Measurements from ENCODE around the gene GLCCI1.
"Not testable (repeated sequence)": the region's sequence is repeated elsewhere in the genome, so short reads cannot be mapped to it uniquely, and the experiment has no call there.

GLCCI1 gene

DNA sequence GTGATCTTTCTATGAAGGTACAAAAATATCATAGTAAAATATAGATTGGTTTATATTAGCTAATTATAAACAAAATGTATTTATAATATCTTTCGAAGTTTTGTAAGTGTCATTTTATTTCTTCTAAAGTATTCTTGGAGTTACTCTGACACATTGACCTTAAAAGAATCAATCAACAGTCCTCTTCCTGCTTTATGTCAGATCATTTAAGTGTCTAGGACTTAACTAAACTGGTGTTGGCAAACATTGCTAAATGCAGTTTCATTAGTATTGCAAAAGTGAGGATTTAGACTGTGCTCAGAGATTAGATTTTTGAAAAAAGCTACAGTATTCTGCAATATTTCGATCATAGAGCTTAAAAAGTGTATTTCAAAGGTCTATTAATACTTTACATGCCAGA is 10.3 kb downstream of the GLCCI1 start:
- Histone ChIP-seq H3K4me3 (ENCODE audit: low read length) (no peak overlapping the region), H3K9ac (ENCODE audit: low read length) (no peak overlapping the region), H3K9me3 (ENCODE audit: control insufficient read depth, low read length) (no peaks in the 10 kb centered on the region), H3K27me3 (ENCODE audit: control insufficient read depth, insufficient read depth, low read length) (no peaks in the 10 kb centered on the region), H3K4me1 (ENCODE audit: control insufficient read depth, insufficient read depth, low read length) (no peaks in the 10 kb centered on the region), H3K36me3 (ENCODE audit: control insufficient read depth, insufficient read depth, low read length) (no peaks in the 10 kb centered on the region)

GRCh38 chr7:7979558-7979957 is 11.0 kb downstream of the GLCCI1 start:
- Histone ChIP-seq H3K9me3 (ENCODE audit: control insufficient read depth, low read length) (no peaks in the 10 kb centered on the region), H3K4me1 (ENCODE audit: control insufficient read depth, insufficient read depth, low read length) (no peaks in the 10 kb centered on the region)

DNA sequence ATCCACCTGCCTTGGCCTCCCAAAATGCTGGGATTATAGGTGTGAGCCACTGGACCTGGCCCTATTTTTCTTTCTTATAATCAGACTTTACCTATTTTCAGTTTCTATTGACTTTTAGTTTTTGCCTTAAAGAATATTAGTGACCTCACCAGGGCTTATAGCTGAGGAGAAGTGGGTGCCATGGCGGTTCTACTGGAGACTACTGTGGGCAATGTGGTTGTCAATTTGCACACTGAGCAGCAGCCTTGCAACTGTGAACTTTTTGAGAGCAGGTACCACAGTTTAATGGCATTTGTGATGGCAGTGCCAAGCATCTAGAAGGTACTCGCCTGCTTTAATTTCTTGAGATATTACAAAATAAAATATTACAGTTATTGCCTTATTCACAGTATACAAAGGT is 11.5 kb downstream of the GLCCI1 start:
- no peaks in the 10 kb centered on the region for H3K36me3 ChIP-seq (ENCODE audit: control insufficient read depth, insufficient read depth, low read length)
- H3K4me1 ChIP-seq (ENCODE audit: control insufficient read depth, insufficient read depth, low read length), result no peaks in the 10 kb centered on the region
- H3K9ac ChIP-seq (ENCODE audit: low read length), result no peak overlapping the region
- H3K9me3 ChIP-seq (ENCODE audit: control insufficient read depth, low read length), result no peaks in the 10 kb centered on the region
- H3K27me3 ChIP-seq (ENCODE audit: control insufficient read depth, insufficient read depth, low read length), result no peaks in the 10 kb centered on the region
- H3K4me3 ChIP-seq (ENCODE audit: low read length), result no peak overlapping the region

More at GRCh38 chr7:7979558-7979957, 11.0 kb downstream of the GLCCI1 start:
- Histone ChIP-seq H3K9ac (ENCODE audit: low read length) (no peak overlapping the region), H3K36me3 (ENCODE audit: control insufficient read depth, insufficient read depth, low read length) (no peaks in the 10 kb centered on the region), H3K27me3 (ENCODE audit: control insufficient read depth, insufficient read depth, low read length) (no peaks in the 10 kb centered on the region), H3K4me3 (ENCODE audit: low read length) (no peak overlapping the region)

GRCh38 chr7:7982904-7983303 is 14.3 kb downstream of the GLCCI1 start:
- Histone ChIP-seq H3K36me3 (ENCODE audit: control insufficient read depth, insufficient read depth, low read length) (no peaks in the 10 kb centered on the region), H3K9me3 (ENCODE audit: control insufficient read depth, low read length) (no peaks in the 10 kb centered on the region), H3K4me1 (ENCODE audit: control insufficient read depth, insufficient read depth, low read length) (no peaks in the 10 kb centered on the region), H3K27me3 (ENCODE audit: control insufficient read depth, insufficient read depth, low read length) (no peaks in the 10 kb centered on the region), H3K4me3 (ENCODE audit: low read length) (no peak overlapping the region), H3K9ac (ENCODE audit: low read length) (no peak overlapping the region)

GRCh38 chr7:7984424-7984823 is 15.8 kb downstream of the GLCCI1 start:
- H3K9ac ChIP-seq (ENCODE audit: low read length), result no peak overlapping the region
- no peaks in the 10 kb centered on the region for H3K4me1 ChIP-seq (ENCODE audit: control insufficient read depth, insufficient read depth, low read length)
- H3K4me3 ChIP-seq (ENCODE audit: low read length), result no peak overlapping the region
- no peaks in the 10 kb centered on the region for H3K9me3 ChIP-seq (ENCODE audit: control insufficient read depth, low read length)
- H3K27me3 ChIP-seq (ENCODE audit: control insufficient read depth, insufficient read depth, low read length), result no peaks in the 10 kb centered on the region
- H3K36me3 ChIP-seq (ENCODE audit: control insufficient read depth, insufficient read depth, low read length), result no peaks in the 10 kb centered on the region

- H3K4me1 ChIP-seq (ENCODE audit: control insufficient read depth, insufficient read depth, low read length), result no peaks in the 10 kb centered on the region
- no peaks in the 10 kb centered on the region for H3K27me3 ChIP-seq (ENCODE audit: control insufficient read depth, insufficient read depth, low read length)
- H3K9me3 ChIP-seq (ENCODE audit: control insufficient read depth, low read length), result no peaks in the 10 kb centered on the region
- H3K4me3 ChIP-seq (ENCODE audit: low read length), result no peak overlapping the region
- H3K36me3 ChIP-seq (ENCODE audit: control insufficient read depth, insufficient read depth, low read length), result no peaks in the 10 kb centered on the region
- H3K9ac ChIP-seq (ENCODE audit: low read length), result no peak overlapping the region
These were observed 20.1 kb downstream of the GLCCI1 start for GRCh38 chr7:7988706-7989105.

DNA sequence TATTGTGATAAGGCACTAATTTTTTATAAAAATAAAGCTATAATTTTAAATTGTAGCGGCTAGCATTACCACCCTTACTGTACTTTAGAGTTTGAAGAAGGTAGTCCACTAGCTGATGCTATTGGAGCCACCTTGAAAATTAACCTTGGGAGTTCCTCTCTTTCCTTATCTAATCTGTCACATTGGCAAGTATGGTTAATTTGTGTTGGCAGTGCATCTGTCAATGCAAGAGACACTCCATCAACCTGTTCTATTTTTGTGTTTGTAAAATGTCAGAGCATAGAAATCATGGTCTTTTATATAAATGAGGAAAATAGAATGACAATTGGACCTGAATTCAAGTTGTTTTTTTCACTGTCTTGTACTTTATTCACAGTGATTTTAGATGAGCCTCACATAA is 20.5 kb downstream of the GLCCI1 start:
- no peaks in the 10 kb centered on the region for H3K27me3 ChIP-seq (ENCODE audit: control insufficient read depth, insufficient read depth, low read length)
- H3K9me3 ChIP-seq (ENCODE audit: control insufficient read depth, low read length), result no peaks in the 10 kb centered on the region
- H3K36me3 ChIP-seq (ENCODE audit: control insufficient read depth, insufficient read depth, low read length), result no peaks in the 10 kb centered on the region
- no peak overlapping the region for H3K4me3 ChIP-seq (ENCODE audit: low read length)
- no peak overlapping the region for H3K9ac ChIP-seq (ENCODE audit: low read length)
- no peaks in the 10 kb centered on the region for H3K4me1 ChIP-seq (ENCODE audit: control insufficient read depth, insufficient read depth, low read length)

GRCh38 chr7:7989616-7990440 is 21.2 kb downstream of the GLCCI1 start:
- Histone ChIP-seq H3K27me3 (ENCODE audit: control insufficient read depth, insufficient read depth, low read length) (no peaks in the 10 kb centered on the region), H3K4me3 (ENCODE audit: low read length) (no peak overlapping the region), H3K4me1 (ENCODE audit: control insufficient read depth, insufficient read depth, low read length) (no peaks in the 10 kb centered on the region), H3K9ac (ENCODE audit: low read length) (no peak overlapping the region), H3K9me3 (ENCODE audit: control insufficient read depth, low read length) (no peaks in the 10 kb centered on the region), H3K36me3 (ENCODE audit: control insufficient read depth, insufficient read depth, low read length) (no peaks in the 10 kb centered on the region)

- Histone ChIP-seq H3K4me1 (ENCODE audit: control insufficient read depth, insufficient read depth, low read length) (no peaks in the 10 kb centered on the region), H3K36me3 (ENCODE audit: control insufficient read depth, insufficient read depth, low read length) (no peaks in the 10 kb centered on the region), H3K27me3 (ENCODE audit: control insufficient read depth, insufficient read depth, low read length) (no peaks in the 10 kb centered on the region), H3K4me3 (ENCODE audit: low read length) (no peak overlapping the region), H3K9me3 (ENCODE audit: control insufficient read depth, low read length) (no peaks in the 10 kb centered on the region), H3K9ac (ENCODE audit: low read length) (no peak overlapping the region)
These were observed 21.8 kb downstream of the GLCCI1 start for GRCh38 chr7:7990441-7990761.

DNA sequence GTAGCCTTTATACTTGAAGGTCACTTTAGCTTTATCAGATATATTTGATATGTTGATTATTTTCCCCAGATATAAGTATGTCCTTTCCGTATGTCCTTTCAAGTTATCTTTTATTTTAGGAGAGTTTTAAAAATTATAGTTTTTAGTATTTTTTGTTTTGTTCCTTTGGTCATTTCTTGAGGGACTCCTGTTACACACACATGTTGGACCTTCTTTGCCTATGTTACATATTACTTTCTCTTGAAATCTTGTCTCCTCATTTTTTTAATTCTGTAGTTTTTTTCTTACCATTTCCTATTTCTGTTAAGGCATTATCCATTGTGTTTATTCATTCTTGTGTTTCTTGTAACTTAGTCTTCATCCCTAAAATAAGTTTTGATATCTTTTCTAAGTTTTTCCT is 23.9 kb downstream of the GLCCI1 start:
- Histone ChIP-seq H3K36me3 (ENCODE audit: control insufficient read depth, insufficient read depth, low read length) (no peaks in the 10 kb centered on the region), H3K4me1 (ENCODE audit: control insufficient read depth, insufficient read depth, low read length) (no peaks in the 10 kb centered on the region), H3K27me3 (ENCODE audit: control insufficient read depth, insufficient read depth, low read length) (no peaks in the 10 kb centered on the region), H3K4me3 (ENCODE audit: low read length) (no peak overlapping the region), H3K9ac (ENCODE audit: low read length) (no peak overlapping the region), H3K9me3 (ENCODE audit: control insufficient read depth, low read length) (no peaks in the 10 kb centered on the region)

- H3K4me3 ChIP-seq (ENCODE audit: low read length); H3K4me1 ChIP-seq (ENCODE audit: control insufficient read depth, insufficient read depth, low read length); H3K9me3 ChIP-seq (ENCODE audit: control insufficient read depth, low read length); H3K27me3 ChIP-seq (ENCODE audit: control insufficient read depth, insufficient read depth, low read length); H3K9ac ChIP-seq (ENCODE audit: low read length); H3K36me3 ChIP-seq (ENCODE audit: control insufficient read depth, insufficient read depth, low read length): not testable (repeated sequence)
These were observed 26.8 kb downstream of the GLCCI1 start for GRCh38 chr7:7995348-7995747.

GRCh38 chr7:7996568-7996967 is 28.0 kb downstream of the GLCCI1 start:
- H3K36me3 ChIP-seq (ENCODE audit: control insufficient read depth, insufficient read depth, low read length), result no peaks in the 10 kb centered on the region
- H3K9ac ChIP-seq (ENCODE audit: low read length), result no peak overlapping the region
- no peak overlapping the region for H3K4me3 ChIP-seq (ENCODE audit: low read length)
- no peaks in the 10 kb centered on the region for H3K9me3 ChIP-seq (ENCODE audit: control insufficient read depth, low read length)
- no peaks in the 10 kb centered on the region for H3K27me3 ChIP-seq (ENCODE audit: control insufficient read depth, insufficient read depth, low read length)
- H3K4me1 ChIP-seq (ENCODE audit: control insufficient read depth, insufficient read depth, low read length), result no peaks in the 10 kb centered on the region
